HG03469 (cell line): Measurements from ENCODE around the gene VPS13D.

Source experiments
- ATAC-seq: cut with Tn5 transposase; IDR thresholded peaks from one replicate; pipeline ENCODE4 v1.9.1; 2021; ENCODE audit warnings: mild to moderate bottlenecking, moderate library complexity, moderate number of reproducible peaks; ENCODE audit not compliant: unreplicated experiment

VPS13D gene

GRCh38 chr1:12480748-12481362 lies 251.0 kb downstream of the VPS13D start:
- no peak for ATAC-seq

GRCh38 chr1:12481928-12482327 lies 252.1 kb downstream of the VPS13D start:
- ATAC-seq: no peak

GRCh38 chr1:12482988-12483387 lies 253.2 kb downstream of the VPS13D start:
- ATAC-seq: no peak

GRCh38 chr1:12485231-12486058 lies 255.6 kb downstream of the VPS13D start:
- no peak for ATAC-seq

GRCh38 chr1:12486059-12486341 lies 256.2 kb downstream of the VPS13D start:
- no peak for ATAC-seq

GRCh38 chr1:12486401-12487005 lies 256.7 kb downstream of the VPS13D start:
- no peak for ATAC-seq

GRCh38 chr1:12487520-12487919 lies 257.7 kb downstream of the VPS13D start:
- no peak for ATAC-seq

- no peak for ATAC-seq
These were observed 259.0 kb downstream of the VPS13D start for GRCh38 chr1:12488666-12489354.

GRCh38 chr1:12490532-12491142 lies 260.8 kb downstream of the VPS13D start:
- no peak for ATAC-seq

GRCh38 chr1:12491656-12492055 lies 261.8 kb downstream of the VPS13D start:
- ATAC-seq: no peak

- ATAC-seq: no peak
These were observed 265.9 kb downstream of the VPS13D start for GRCh38 chr1:12495725-12496124.

GRCh38 chr1:12496154-12496961 lies 266.5 kb downstream of the VPS13D start:
- no peak for ATAC-seq

GRCh38 chr1:12499539-12500240 lies 269.9 kb downstream of the VPS13D start:
- no peak for ATAC-seq

- ATAC-seq: no peak
These were observed 271.8 kb downstream of the VPS13D start for GRCh38 chr1:12501661-12502060.

GRCh38 chr1:12502336-12503109 lies 272.7 kb downstream of the VPS13D start:
- ATAC-seq: no peak

GRCh38 chr1:12503709-12504108 lies 273.9 kb downstream of the VPS13D start:
- ATAC-seq: no peak

GRCh38 chr1:12504601-12505000 lies 274.8 kb downstream of the VPS13D start:
- no peak for ATAC-seq

GRCh38 chr1:12505231-12505630 lies 275.4 kb downstream of the VPS13D start:
- ATAC-seq: no peak
